ENCODE data around the gene CD164.

The CD164 gene

DNA sequence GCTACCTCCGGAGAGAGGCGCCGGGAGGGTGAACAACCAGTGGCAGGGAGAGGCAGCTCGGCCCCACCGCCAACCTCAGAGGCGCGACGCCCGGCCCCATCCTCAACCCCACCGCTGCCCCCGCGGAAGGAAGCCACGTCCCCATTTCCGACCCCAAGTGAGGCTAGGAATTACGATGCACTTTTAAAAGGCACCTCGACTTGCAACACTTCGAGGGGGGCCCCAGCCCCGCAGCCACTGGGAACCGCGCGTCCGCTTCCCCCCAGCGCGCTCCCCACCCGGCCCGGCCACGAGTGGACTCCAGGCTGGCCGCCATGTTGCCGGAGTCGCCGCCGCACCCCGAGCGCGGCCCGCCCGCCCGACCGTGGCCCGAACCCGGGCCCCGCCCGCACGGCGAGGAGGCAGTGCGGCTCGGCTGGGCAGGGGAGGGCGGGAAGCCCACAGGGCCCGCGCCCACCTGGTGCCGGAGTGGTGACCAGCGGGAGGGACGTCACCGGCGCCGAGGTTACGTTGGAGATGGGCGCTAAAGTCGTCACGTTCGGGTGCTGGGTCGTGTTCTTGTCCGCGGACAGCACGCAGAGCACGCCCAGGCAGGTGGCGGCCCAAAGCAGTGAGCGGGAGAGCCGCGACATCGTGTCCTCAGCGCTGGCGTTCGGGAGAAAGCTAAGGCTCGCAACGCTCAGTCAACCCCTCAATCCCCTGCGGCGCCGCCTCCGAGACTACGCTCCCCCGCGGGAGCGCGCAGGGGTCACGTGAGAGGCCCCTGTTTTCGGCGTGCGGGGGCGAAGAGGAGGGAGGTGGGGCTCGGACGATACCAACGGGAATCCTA is at the start of gene CD164:
CD164 (minus strand) TSS at position 721 of the 829 bp plus-strand sequence; CDS start at position 632, 89 bp downstream.
- peak; percentile 90 to 94 for DNase-seq

DNA sequence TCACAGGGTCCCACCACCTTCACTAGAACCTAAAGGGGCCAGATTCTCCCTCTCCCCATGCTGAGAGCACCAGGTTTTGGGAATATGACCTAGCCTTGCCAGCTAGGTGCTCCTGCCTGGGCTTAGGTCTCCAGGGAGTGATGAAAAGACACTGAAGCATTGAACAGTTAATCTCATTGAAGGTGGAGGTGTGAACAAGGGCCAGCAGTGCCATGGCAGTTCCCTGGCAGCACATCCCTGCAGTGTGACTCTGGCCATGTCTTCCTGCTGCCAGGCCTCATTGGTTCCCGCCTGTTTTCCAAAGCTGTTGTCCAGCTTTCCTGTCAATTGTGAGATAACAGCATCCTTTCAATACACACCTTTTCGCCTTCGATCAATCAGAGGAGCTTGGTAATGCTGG is 47.2 kb upstream of the CD164 start:
- no peak for DNase-seq

DNA sequence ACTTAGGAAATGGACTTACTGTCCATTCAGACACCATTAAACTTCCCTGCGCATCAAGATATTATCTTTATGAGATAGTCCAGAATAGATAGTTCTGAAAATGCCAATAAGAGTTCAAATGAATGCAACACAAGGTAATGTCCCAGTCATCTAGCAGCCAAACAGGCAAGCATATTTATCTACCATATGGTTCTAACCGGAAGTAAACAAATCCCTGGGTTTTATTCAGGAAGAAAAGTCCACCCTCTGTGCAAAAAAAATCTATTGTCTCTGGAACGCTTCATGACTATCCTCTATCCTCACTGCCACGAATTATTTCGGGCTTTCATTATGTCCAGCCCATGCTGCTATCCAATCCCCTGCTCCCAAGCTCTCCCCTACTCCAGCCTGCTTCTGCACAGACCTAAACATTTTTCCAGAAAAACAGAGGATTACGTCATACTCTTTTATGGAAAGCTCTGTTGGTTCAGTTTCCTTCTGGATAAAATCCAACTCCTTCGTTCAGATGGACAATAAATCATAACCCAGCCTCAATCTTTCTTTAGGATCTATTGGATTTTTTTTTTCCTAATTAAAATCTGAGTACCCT is 46.7 kb upstream of the CD164 start:
- no peak for DNase-seq

DNA sequence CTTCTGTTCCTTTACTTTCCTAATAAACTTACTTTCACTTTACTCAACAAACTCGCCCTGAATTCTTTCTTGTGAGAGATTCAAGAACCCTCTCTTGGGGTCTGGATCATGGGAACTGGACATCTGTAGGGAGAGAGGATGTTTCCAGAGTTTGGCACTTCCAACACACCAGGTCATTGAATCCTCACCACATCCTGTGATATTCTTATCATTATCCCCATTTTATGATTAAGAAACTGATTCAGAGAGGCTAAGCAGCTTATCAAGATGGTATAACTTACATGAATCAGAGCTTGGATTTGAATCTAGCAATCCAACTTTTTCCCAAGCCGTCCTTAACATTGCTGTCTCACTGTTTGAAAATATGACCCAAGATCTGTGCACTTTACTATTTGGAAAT is 42.7 kb upstream of the CD164 start:
- no peak for DNase-seq

DNA sequence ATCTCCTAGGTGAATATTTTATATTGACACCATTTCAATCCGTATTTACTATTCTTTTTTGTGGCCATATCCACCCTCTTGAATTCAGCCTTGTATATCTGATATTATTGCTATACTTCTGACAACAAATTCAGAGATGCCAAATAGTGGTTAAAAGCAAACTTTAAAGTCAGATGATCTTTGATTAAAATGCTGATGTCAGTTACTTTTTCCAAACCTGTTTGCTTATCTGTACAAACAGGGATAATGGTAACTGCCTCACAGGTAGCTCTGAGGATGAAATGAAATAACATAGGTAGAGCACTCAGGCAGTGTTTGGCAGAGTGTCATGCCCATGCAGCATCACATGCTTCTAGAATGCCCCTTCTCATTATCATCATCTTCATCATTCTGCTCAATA is 38.9 kb upstream of the CD164 start:
- DNase-seq = no peak

DNA sequence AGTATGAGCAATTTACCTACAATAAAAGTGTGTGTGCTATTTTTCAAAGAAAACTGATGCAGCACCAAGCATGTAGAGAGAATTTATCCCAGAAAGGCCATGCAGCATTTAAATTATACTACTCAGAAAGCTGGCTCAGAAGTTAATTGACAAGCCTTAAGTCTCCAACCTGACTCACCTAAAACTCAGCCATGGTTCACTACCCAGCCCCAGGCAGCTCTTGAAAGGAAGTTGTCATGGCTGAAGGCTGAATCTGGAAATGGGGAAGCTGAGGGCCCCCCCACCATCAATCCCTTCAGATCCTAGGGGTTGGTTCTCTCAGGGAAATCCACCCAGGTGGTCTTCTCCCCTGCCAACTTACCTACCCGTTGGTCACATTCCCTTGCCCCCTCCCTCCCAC is 38.5 kb upstream of the CD164 start:
- no peak for DNase-seq

DNA sequence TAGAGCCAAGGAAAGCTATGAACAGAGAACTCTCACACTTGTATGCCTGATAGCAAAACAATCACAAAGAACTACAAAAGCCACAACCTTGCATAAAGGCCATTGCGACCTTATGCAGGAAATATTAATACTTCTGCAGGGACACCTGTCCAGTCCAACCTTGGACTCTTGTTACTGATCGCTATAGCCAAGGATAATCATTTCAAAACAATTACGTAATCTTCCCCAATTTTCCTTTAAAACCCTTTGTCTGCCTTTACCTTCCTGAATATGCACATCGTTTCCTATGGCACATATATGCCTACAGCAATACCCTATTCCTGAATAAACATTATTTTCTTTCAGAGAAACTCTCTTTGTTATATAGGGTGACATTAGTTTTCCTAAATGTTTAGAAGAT is 35.4 kb upstream of the CD164 start:
- no peak for DNase-seq

DNA sequence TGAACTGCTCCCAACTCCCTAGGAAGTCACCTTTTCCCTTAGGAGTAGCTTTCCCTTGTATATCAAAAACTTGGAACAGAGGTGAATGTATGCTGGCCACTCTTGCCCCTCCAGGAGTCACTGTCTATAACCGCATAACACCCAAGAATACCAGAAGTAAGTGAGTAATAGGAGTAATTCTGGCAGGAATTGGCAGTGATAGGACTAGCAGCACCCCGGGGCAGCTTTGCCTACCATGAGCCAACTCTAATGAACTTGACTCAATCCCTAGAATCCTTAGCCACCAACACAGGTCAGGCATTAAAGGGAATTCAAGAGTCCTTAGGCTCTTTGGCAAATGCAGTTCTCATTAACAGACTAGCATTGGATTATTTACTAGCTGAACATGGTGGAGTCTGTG is 28.8 kb upstream of the CD164 start:
- DNase-seq = no peak

DNA sequence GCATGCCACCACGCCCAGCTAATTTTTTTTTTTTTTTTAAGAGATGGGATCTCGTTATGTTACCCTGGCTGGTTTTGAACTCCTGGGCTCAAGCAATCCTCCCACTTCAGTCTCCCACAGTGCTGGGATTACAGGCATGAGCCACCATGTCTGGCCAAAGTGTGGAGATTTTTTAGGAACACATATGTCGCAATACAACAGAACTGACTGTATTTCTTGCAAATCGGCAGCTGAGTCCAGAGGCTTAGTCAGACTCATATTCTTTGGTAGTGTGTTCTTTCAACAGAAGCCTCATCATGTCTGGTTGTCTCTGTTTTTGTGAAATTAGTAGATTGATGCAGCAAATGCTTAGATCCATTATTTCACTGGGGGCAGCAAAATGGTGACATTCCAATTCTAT is 23.9 kb upstream of the CD164 start:
- DNase-seq = no peak

DNA sequence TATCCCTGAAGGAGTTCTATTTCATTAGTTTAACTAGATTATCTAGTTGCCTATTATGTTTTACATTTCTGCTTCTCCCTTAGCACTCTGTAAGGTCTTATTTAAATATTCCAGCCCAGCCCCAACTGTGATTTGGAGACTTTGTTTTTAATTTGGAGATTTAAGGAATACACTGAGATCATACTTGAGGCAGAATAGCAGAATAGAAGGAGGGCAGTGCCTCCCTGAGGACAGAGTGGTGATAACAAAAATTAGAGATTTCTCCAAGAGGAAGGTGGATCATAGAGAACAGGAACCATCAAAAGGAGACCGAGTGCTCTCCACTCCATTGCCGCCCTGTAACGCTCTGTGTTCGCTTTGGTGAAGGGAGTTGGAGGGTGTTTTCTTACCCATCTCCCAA is 14.8 kb upstream of the CD164 start:
- no peak for DNase-seq

DNA sequence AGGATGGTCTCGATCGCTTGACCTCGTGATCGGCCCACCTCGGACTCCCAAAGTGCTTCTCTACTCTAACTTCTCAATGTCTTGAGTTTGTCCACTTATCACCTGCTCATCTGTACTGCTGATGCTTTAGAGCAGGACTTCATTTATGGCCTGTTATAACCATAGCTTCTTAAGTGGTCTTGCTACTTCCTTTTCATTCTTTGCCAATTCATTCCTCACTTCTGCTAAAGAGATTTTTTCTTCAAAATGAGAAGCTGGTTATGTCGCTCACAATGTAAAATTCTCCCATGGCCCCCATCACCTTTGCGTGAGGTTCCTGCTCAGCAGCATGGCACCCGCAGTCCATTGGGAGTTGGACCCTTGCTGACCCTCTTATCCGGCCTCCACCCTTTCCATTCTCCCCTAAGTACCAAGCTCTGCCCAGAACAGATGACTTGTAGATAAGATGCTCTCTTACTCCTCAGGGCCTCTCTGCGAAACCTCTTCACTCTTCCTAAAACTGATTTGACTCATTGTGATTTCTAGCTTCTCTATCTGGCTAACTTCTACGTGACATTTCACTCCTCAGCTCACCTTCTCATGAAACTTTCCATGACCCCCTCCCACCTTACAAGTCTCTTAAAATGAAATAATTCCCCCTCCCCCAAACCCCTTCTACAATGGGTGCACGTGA is 13.9 kb upstream of the CD164 start:
- no peak for DNase-seq

DNA sequence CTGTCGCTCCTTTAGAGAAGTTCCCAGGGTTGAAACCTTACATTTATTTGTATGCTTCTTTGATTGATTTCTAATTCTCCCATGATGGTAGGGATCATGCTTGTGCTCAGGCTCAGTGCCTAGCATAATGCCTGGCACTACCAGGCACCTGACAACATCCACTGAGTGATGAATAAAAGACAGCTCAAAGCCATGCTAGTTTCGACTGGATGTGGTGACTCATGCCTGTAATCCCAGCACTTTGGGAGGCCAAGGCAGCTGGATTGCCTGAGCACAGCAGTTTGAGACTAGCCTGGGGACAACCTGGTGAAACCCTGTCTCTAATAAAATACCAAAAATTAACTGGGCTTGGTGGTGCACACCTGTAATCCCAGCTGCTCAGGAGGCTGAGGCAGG is 11.6 kb upstream of the CD164 start:
- no peak for DNase-seq

DNA sequence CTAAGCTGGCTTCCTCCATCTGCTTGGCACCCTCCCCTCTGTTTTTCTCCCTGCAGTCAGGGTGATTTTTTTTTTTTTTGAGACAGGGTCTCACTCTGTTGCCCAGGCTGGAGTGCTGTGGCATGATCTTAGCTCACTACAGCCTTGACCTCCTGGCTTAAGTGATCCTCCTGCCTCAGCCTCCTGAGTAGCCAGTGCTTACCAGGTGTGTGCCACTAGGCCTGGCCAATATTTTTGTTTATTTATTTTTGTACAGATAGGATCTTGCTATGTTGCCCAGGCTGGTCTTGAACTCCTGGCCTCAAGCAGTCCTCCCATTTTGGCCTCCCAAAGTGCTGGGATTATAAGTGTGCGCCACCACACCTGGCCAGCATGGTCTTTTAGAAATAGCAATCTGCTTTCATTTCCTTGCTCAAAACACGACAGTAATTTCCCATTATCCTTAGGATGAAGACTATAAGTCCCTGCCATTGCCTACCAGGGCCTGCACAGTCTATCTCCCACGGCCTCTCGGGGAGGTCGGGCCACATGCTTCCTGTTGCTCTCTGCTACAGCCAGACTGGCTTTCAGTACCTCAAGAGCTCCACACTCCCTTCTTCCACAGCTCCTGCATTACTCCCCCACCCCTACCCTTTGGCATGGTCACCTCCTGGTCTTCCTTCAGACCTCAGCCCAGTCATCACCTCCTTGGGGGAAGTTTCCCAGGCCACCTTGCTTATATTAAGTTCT is 11.1 kb upstream of the CD164 start:
- no peak for DNase-seq

DNA sequence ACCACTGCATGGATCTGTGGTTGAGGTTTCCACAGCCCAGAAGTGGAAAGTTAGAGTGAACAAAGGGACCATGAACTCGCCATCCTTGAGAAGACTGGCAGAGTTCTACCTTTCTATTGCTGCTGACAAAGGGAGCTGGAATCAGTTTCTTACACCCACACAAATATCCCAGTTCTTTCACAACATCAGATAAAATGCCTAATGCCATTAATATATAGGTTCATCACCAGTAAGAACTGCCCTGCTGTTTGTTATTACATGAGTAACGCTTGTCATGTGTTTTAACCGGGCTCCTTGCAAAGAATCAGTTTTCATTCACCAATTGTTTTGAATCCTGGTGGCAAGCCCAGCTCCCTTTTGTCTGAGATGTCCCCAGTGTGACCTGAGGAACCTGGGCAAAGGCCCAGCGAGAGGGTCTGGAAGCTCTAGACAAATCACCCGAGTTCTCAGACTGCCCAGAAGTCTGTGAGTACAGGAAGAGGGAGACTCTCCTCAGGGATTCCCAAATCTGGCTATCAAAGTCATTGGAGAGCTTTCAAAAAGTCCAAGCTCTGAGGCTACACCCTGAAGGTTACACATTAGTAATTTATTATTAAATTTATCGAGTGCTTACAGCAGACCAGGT is 7.5 kb upstream of the CD164 start:
- DNase-seq = no peak

DNA sequence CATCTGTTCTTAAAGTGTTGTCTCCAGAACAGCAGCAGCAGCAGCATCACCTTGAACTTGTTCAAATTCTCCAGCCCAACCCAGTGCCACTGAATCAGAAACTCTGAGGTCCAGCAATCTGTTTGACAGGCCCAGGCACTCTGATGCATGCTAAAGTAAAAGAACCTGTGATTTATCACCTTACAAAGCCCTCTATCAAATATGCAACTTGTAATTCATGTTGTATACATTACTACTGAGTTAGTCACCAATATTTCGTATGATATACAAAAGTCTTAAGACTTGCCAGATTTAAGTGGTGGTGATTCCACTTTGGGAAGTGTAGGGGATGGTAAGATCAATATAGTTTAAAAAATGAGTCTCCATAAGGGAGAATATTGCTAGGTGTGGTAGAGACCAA is 6.0 kb upstream of the CD164 start:
- DNase-seq = no peak

DNA sequence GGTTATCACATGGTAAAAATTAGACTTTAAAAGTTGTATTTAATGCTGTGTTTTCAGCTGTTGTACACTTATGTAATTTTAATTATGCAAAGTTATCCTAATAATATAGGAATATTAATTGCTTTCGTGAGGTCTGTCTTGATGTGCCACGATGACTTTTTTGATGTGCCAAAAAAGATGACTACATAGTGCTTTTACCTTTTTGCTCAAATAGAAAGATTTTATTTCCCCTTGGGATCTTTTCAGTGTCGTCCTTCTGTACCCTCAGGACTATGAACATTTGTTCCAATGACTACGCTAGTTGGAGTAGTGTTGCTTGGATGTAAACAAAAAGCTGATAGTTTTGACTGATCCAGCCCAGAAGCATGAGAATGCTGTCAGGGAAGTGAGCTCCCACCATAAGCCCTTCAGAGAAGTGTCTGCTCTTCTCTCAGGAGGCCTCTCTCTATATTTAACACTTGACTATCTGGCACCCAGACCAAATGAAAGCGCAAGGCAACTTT is 1.2 kb upstream of the CD164 start:
- no peak for DNase-seq

DNA sequence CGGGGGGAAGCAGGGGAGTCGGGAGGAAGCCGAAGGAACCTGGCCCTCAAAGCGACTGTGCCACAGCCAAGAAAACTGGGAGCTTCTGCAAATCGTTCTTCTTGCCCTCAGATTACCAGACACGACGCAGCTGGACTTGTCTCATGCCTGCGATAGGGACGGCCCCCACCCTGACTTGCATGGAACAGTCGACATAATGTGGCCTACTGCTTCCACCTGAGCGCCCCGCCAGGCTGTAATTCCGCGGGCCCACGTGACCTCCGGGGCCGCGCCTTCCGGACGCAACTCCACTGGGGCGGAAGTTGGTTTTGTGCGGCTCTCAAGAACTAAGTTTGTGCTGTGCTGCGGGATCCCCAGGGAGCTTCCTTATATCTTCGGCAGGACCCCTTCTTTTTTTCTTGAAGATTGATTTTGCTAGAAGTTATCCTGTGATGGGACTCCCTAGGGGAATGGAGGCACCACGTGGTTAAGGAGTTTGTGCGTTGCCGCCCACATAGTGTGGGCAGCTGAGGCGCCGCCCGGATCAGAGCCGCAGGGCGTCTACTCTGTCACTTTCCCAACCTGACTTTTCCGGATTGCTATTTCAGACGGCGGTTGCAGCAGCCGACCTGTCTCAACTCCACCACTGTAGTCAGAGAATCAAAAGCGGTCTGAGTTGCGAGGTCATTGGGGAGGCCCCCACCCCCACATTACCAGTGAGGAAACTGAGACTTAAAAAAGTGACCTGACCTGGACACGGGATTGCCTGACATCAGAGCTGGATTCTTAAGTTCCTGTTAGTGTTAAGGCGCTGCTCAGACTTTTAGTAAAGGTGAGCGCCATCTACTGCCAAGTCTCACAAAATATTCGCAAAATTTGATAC is 540 bp upstream of the CD164 start:
- DNase-seq = peak; percentile 87 to 88

DNA sequence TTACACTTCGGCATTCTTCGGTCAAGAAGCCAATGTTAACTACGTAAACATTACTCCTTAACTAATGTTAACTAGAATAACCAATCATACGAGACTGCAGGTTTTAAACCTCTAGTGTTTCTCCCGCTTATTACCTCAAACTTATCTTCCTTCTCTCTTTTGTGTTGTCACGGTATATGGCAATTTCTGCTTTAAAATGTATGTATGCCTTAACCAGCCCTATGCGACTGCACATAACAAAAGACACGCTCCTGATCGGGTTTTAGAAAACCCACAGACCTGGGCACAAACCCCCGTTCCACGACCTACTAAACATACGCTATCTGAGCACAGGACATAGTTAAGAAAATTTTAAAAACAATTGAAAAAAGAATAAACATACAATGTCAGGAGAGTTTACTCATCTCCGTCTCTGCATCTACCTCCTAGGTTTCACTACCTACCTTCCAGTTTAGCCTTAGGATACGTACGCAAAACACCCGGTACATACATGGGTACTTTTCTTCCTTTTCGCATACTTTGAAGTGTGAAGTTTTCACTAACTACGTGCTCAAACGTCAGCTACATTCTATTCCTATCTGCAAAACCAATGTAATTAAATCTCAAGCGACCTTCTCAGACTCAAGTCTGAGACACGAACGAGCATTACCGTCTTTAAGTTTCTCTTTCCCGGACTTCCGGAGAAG is 1.1 kb downstream of the CD164 start:
- DNase-seq = no peak

DNA sequence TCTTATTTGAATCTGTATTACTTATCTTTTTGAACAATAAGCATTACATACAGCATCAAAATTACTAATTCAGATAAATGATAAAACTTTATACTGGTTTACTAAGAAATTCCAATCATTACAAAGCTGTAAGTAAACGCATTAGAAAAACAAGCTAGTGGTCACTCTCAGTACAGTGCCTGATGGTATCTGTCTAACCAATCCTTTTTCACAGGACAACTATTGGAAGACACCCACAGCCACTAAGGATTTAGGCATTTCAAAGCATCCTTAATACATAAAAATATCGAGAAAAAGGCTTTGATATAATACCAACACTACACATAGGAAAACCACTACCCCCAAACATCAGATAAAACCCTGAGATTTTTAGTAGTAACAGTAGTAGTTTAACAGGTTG is 2.6 kb downstream of the CD164 start:
- DNase-seq = no peak

DNA sequence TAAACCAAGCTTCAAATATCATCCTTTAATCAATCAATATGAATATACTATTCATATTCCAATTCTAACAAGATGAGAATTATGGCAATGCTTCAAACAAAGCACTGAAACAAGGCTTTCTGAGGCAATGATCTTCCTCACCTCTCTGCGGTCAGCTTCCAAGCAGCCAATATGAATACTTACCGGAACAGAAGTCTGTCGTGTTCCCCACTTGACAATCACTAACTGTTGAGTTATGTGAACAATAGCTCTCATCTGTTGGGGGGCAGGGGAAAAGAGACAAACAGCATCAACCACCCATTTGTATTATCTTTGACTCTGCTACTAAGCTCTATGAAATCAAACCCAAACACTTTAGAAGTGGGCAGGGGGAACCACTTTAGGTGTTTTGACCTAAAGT is 4.5 kb downstream of the CD164 start:
- no peak for DNase-seq

DNA sequence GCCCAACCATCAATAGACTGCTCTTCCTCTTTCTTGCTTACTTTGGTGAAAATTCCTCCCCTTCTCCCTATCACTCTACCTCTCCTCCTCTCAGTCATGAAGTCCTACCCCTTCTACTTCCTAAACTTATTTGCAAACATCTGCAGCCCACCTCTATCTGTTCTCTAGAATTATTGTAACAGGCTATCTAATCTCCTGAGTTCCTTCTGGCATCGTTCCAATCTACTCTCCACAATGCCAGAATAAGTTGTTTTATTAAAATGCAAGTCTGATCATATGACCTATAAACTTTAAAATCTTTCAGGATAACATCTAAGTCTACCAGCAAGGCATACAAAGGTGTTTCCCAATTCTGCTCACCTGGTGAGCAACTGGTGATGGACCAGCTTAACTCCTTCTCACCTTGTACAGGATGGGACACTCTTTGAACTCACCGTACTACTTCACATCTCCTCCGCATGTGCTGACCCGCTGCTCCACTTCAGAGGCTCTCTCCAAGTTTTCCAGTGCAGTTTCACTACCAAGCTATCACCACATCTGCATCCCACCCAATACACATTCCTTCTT is 7.9 kb downstream of the CD164 start:
- no peak for DNase-seq
